Upper lobe of left lung (tissue), 4 donors: ENCODE measurements around the gene TLL1.

Experiments used
- POLR2A ChIP-seq, 4 donors: fragments of 450-650 bp; IDR thresholded peaks; one replicate each; pipeline ENCODE4 v1.5.1; 2016 to 2017; ENCODE audit warnings: antibody characterized with exemption in 4 of 4, mild to moderate bottlenecking in 2 of 4
- POLR2AphosphoS5 ChIP-seq, 2 donors: sonication (generic); formaldehyde crosslinking; IDR thresholded peaks; one replicate each; pipeline ENCODE4 v1.5.1; 2017; ENCODE audit warnings: antibody characterized with exemption in 2 of 2
- TF ChIP-seq, protein P1 (sequence below), 6 experiments: fragments of 450-650 bp in 4 of 6; fragments of 200-600 bp in 2 of 6; sonication (generic) in 2 of 6; IDR thresholded peaks; one replicate each; pipeline ENCODE4 v1.5.1; 2016 to 2019; ENCODE audit warnings: antibody characterized with exemption in 6 of 6

GRCh38 chr4:165875446-165875845 lies 2.4 kb downstream of the TLL1 start:
- no peak for TF ChIP-seq POLR2AphosphoS5 (IDR thresholded peaks at IDR 0.05)
- TF ChIP-seq, protein P1, sequence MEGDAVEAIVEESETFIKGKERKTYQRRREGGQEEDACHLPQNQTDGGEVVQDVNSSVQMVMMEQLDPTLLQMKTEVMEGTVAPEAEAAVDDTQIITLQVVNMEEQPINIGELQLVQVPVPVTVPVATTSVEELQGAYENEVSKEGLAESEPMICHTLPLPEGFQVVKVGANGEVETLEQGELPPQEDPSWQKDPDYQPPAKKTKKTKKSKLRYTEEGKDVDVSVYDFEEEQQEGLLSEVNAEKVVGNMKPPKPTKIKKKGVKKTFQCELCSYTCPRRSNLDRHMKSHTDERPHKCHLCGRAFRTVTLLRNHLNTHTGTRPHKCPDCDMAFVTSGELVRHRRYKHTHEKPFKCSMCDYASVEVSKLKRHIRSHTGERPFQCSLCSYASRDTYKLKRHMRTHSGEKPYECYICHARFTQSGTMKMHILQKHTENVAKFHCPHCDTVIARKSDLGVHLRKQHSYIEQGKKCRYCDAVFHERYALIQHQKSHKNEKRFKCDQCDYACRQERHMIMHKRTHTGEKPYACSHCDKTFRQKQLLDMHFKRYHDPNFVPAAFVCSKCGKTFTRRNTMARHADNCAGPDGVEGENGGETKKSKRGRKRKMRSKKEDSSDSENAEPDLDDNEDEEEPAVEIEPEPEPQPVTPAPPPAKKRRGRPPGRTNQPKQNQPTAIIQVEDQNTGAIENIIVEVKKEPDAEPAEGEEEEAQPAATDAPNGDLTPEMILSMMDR (IDR thresholded peaks at IDR 0.05): no peak
- no peak for TF ChIP-seq POLR2A (IDR thresholded peaks at IDR 0.05)
